H1 (cell line): ENCODE measurements around the gene SESN1.

Experiments
- POLR2A ChIP-seq, 2 experiments: IDR thresholded peaks; 1 replicate in 1 of 2; 2 replicates in 1 of 2; pipeline ENCODE4 v1.6.1; 2011; ENCODE audit warnings: low read depth in 2 of 2, low read length in 2 of 2, mild to moderate bottlenecking in 2 of 2; ENCODE audit errors: control extremely low read depth in 1 of 2
- POLR2AphosphoS5 ChIP-seq: IDR thresholded peaks from 2 replicates; pipeline ENCODE4 v1.6.1; 2011; ENCODE audit warnings: low read depth, low read length
- RNF2 ChIP-seq: fragments of 200-900, 300-1000 bp; sonication (generic); IDR thresholded peaks from 2 replicates; pipeline ENCODE4 v1.7.1; 2016; ENCODE audit warnings: borderline replicate concordance, low read depth, mild to moderate bottlenecking, antibody characterized with exemption, low read length; ENCODE audit not compliant: poor library complexity, severe bottlenecking; ENCODE audit errors: missing control alignments
- RXRA ChIP-seq: IDR thresholded peaks from 2 replicates; pipeline ENCODE4 v1.6.1; 2011; ENCODE audit warnings: low read depth, mild to moderate bottlenecking, low read length, moderate library complexity; ENCODE audit not compliant: insufficient read depth
- SP1 ChIP-seq: IDR thresholded peaks from 2 replicates; pipeline ENCODE4 v1.6.1; 2011; ENCODE audit warnings: low read depth, low read length
- TAF1 ChIP-seq: IDR thresholded peaks from 2 replicates; pipeline ENCODE4 v1.6.1; 2011; ENCODE audit warnings: mild to moderate bottlenecking, low read depth, low read length
- TAF7 ChIP-seq: optimal IDR thresholded peaks from 2 replicates; pipeline ENCODE3; 2011; ENCODE audit warnings: low read depth, mild to moderate bottlenecking, inconsistent platforms, low read length, moderate library complexity, borderline replicate concordance
- TF ChIP-seq, protein P1 (sequence below), 3 experiments: IDR thresholded peaks; 1 replicate in 2 of 3; 2 replicates in 1 of 3; pipeline versions ENCODE4 v1.5.1 to v1.6.1; 2011; ENCODE audit warnings: low read length in 3 of 3, mild to moderate bottlenecking in 3 of 3, inconsistent platforms in 2 of 3, low read depth in 1 of 3, moderate library complexity in 1 of 3; ENCODE audit not compliant: insufficient read depth in 1 of 3; ENCODE audit errors: control extremely low read depth in 1 of 3

DNA sequence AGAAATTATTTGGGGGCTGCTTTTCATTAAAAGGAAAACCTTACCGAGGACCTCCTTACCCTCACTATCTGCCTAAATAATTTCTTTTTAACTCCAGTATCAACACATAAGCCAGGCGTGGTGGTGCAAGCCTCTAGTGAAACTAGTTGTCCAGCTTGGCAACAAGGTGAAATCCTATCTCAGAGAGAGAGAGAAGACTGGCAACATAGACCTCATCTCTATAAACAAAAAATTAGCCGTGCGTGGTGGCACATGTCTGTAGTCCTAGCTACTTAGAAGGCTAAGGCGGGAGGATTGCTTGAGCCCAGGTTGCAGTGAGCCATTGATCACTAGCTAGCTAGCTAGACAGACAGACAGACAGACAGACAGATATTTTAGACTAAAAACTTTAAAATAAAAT, 153.9 kb downstream of the SESN1 start:
- TF ChIP-seq TAF1 (no peak), POLR2AphosphoS5 (no peak), RNF2 (no peak), SP1 (no peak), RXRA (no peak), TAF7 (no peak), POLR2A (IDR thresholded peaks at IDR 0.05; ENCODE audit: control extremely low read depth in 1 of 2, low read depth in 2 of 2, low read length in 2 of 2) (no peak)
- TF ChIP-seq, protein P1, sequence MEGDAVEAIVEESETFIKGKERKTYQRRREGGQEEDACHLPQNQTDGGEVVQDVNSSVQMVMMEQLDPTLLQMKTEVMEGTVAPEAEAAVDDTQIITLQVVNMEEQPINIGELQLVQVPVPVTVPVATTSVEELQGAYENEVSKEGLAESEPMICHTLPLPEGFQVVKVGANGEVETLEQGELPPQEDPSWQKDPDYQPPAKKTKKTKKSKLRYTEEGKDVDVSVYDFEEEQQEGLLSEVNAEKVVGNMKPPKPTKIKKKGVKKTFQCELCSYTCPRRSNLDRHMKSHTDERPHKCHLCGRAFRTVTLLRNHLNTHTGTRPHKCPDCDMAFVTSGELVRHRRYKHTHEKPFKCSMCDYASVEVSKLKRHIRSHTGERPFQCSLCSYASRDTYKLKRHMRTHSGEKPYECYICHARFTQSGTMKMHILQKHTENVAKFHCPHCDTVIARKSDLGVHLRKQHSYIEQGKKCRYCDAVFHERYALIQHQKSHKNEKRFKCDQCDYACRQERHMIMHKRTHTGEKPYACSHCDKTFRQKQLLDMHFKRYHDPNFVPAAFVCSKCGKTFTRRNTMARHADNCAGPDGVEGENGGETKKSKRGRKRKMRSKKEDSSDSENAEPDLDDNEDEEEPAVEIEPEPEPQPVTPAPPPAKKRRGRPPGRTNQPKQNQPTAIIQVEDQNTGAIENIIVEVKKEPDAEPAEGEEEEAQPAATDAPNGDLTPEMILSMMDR (IDR thresholded peaks at IDR 0.05; ENCODE audit: control extremely low read depth in 1 of 3, insufficient read depth in 1 of 3, low read depth in 1 of 3, low read length in 3 of 3): no peak
